Peyer's patch (tissue), 4 donors: ENCODE data around the gene MACO1. TPM values are rescaled to one million over a fixed set of nuclear protein-coding genes. Genes with fewer than 3 reads are reported as not detected.

Experiments used
- DNase-seq, 3 donors: peaks; one replicate each; pipeline ENCODE4 v3.0.0-alpha.2; 2017 to 2019
- H3K27ac ChIP-seq, 4 donors: fragments of 200-600 bp; sonication (generic); one replicate each; pipeline ENCODE4 v1.5.1; 2016 to 2019
- H3K27me3 ChIP-seq, 2 donors: fragments of 200-600 bp; sonication (generic); one replicate each; pipeline ENCODE4 v1.5.1; 2019
- H3K36me3 ChIP-seq, 3 donors: fragments of 200-600 bp; sonication (generic); one replicate each; pipeline ENCODE4 v1.5.1; 2016 to 2019
- H3K4me1 ChIP-seq, 4 donors: fragments of 200-600 bp; sonication (generic); one replicate each; pipeline ENCODE4 v1.5.1; 2016 to 2019
- H3K4me3 ChIP-seq, 4 donors: fragments of 200-600 bp; sonication (generic); 1 replicate in 3 of 4; 2 replicates in 1 of 4; pipeline ENCODE4 v1.5.1; 2016 to 2019; ENCODE audit warnings: mild to moderate bottlenecking in 1 of 4
- H3K9me3 ChIP-seq, 4 donors: fragments of 200-600 bp; sonication (generic); one replicate each; pipeline ENCODE4 v1.5.1; 2016 to 2019; ENCODE audit warnings: mild to moderate bottlenecking in 1 of 4
- CTCF ChIP-seq, 6 experiments: fragments of 450-650 bp in 4 of 6; fragments of 200-600 bp in 2 of 6; sonication (generic) in 1 of 6; IDR thresholded peaks; one replicate each; pipeline ENCODE4 v1.5.1; 2017 to 2019; ENCODE audit warnings: antibody characterized with exemption in 6 of 6, mild to moderate bottlenecking in 3 of 6, moderate library complexity in 1 of 6
- POLR2A ChIP-seq, 2 donors: fragments of 450-650 bp; IDR thresholded peaks; one replicate each; pipeline ENCODE4 v1.5.1; 2017; ENCODE audit warnings: antibody characterized with exemption in 2 of 2, mild to moderate bottlenecking in 2 of 2, moderate library complexity in 2 of 2
- total RNA-seq, 4 donors: library from RNA; depleted of rRNA; stranded (reverse); fragments of >200 nt; gene quantifications; one replicate each; pipeline ENCODE4 v1.1.0, GENCODE V29; 2016

MACO1 gene
- total RNA-seq, 4 donors from 2014 or later: 17.7 to 25.6 (median 22.8) TPM

GRCh38 chr1:25500694-25501093 is 70.0 kb downstream of the MACO1 start:
- no peak for DNase-seq
- no peak overlapping the region for H3K27ac ChIP-seq
- peaks cover 0 to 14% (median 0%) of the 10 kb centered on the region in 4 donors for H3K4me1 ChIP-seq
- H3K9me3 ChIP-seq: no peaks in the 10 kb centered on the region
- peaks cover 0 to 26% (median 0%) of the 10 kb centered on the region in 3 donors for H3K36me3 ChIP-seq
- no peak for TF ChIP-seq POLR2A (IDR thresholded peaks at IDR 0.05)
- no peak for TF ChIP-seq CTCF (IDR thresholded peaks at IDR 0.05)
- no peak overlapping the region for H3K4me3 ChIP-seq
- H3K27me3 ChIP-seq: no peaks in the 10 kb centered on the region

- TF ChIP-seq POLR2A (IDR thresholded peaks at IDR 0.05) (no peak), CTCF (IDR thresholded peaks at IDR 0.05) (no peak)
- Histone ChIP-seq H3K4me3 (no peak overlapping the region), H3K4me1 (peaks cover 0 to 17% (median 0%) of the 10 kb centered on the region in 4 donors), H3K27ac (no peak overlapping the region), H3K9me3 (no peaks in the 10 kb centered on the region), H3K27me3 (no peaks in the 10 kb centered on the region), H3K36me3 (peaks cover 0 to 20% (median 0%) of the 10 kb centered on the region in 3 donors)
- DNase-seq: no peak
Observed at GRCh38 chr1:25501235-25502058, 70.8 kb downstream of the MACO1 start.

- TF ChIP-seq POLR2A (IDR thresholded peaks at IDR 0.05) (no peak), CTCF (IDR thresholded peaks at IDR 0.05) (no peak)
- no peak overlapping the region for H3K4me3 ChIP-seq
- no peaks in the 10 kb centered on the region for H3K9me3 ChIP-seq
- peaks cover 0 to 16% (median 0%) of the 10 kb centered on the region in 3 donors for H3K36me3 ChIP-seq
- no peaks in the 10 kb centered on the region for H3K27me3 ChIP-seq
- no peak overlapping the region for H3K27ac ChIP-seq
- no peak for DNase-seq
- H3K4me1 ChIP-seq: peaks cover 0 to 18% (median 0%) of the 10 kb centered on the region in 4 donors
Observed at GRCh38 chr1:25502957-25503356, 72.3 kb downstream of the MACO1 start.

- H3K9me3 ChIP-seq: no peaks in the 10 kb centered on the region
- H3K27me3 ChIP-seq: no peaks in the 10 kb centered on the region
- peak; percentile 55 to 78 (median 77) for DNase-seq
- no peak overlapping the region for H3K27ac ChIP-seq
- peak; percentile 34 to 61 (median 54) for TF ChIP-seq CTCF (IDR thresholded peaks at IDR 0.05)
- TF ChIP-seq POLR2A (IDR thresholded peaks at IDR 0.05): no peak
- H3K4me3 ChIP-seq: no peak overlapping the region
- peaks cover 0 to 8% (median 0%) of the 10 kb centered on the region in 3 donors for H3K36me3 ChIP-seq
- peaks cover 0 to 18% (median 0%) of the 10 kb centered on the region in 4 donors for H3K4me1 ChIP-seq
Observed at GRCh38 chr1:25503551-25504426, 73.1 kb downstream of the MACO1 start.

GRCh38 chr1:25504706-25505595 is 74.3 kb downstream of the MACO1 start:
- Histone ChIP-seq H3K4me3 (no peak overlapping the region), H3K9me3 (no peaks in the 10 kb centered on the region), H3K27me3 (no peaks in the 10 kb centered on the region), H3K36me3 (no peaks in the 10 kb centered on the region), H3K4me1 (peaks cover 0 to 18% (median 0%) of the 10 kb centered on the region in 4 donors), H3K27ac (no peak overlapping the region)
- TF ChIP-seq POLR2A (IDR thresholded peaks at IDR 0.05) (no peak), CTCF (IDR thresholded peaks at IDR 0.05) (no peak)
- no peak for DNase-seq
